Adrenal gland (tissue), 5 donors: ENCODE data around the gene CARD18.

Experiments
- CTCF ChIP-seq, 6 experiments: fragments of 450-650 bp in 4 of 6; fragments of 200-600 bp in 2 of 6; sonication (generic) in 1 of 6; IDR thresholded peaks; 1 replicate in 5 of 6; 2 replicates in 1 of 6; pipeline versions ENCODE4 v1.5.1 to v1.8.0; 2016 to 2021; ENCODE audit warnings: antibody characterized with exemption in 6 of 6, mild to moderate bottlenecking in 2 of 6, moderate library complexity in 1 of 6
- POLR2A ChIP-seq, 2 donors: fragments of 450-650 bp; IDR thresholded peaks; one replicate each; pipeline ENCODE4 v1.6.1; 2017; ENCODE audit warnings: antibody characterized with exemption in 2 of 2, mild to moderate bottlenecking in 2 of 2, moderate library complexity in 1 of 2
- donor health status: DM: no; HTN: no; CAD: no.

- TF ChIP-seq CTCF (IDR thresholded peaks at IDR 0.05): no peak
- TF ChIP-seq POLR2A (IDR thresholded peaks at IDR 0.05): no peak
These were observed 2.3 kb downstream of the CARD18 start for GRCh38 chr11:105137286-105137685.
